SK-N-MC (cell line): ENCODE results near the gene SCYL2.

Experiments
- EZH2 ChIP-seq: fragments of 200-600 bp; sonication (generic); IDR thresholded peaks from one replicate; pipeline ENCODE4 v1.6.1; 2017; ENCODE audit warnings: antibody characterized with exemption
- FOXP2 ChIP-seq: optimal IDR thresholded peaks from 2 replicates; pipeline ENCODE3; 2011; ENCODE audit warnings: mild to moderate bottlenecking, moderate library complexity; ENCODE audit not compliant: insufficient read depth; ENCODE audit errors: extremely low read length, control extremely low read depth

- TF ChIP-seq FOXP2 (no peak), EZH2 (no peak)
Measured at GRCh38 chr12:100263131-100263530, 3.8 kb upstream of the SCYL2 start.
